Left lung (tissue), 10 donors: ENCODE data around the gene FHIP2A. TPM values are rescaled to one million over a fixed set of nuclear protein-coding genes. Genes with fewer than 3 reads are reported as not detected.

ENCODE experiments used
- ATAC-seq: fragments of 200-7000 bp; cut with Tn5 transposase; one replicate; pipeline ENCODE4 v1.9.1; 2020; ENCODE audit warnings: moderate library complexity
- DNase-seq, 4 donors: peaks; one replicate each; pipeline ENCODE4 v3.0.0-alpha.2; 2013 to 2020
- H3K27ac ChIP-seq, 2 donors: fragments of 200-600 bp; sonication (generic) in 1 of 2; one replicate each; pipeline versions ENCODE4 v1.5.0 to v1.8.0; 2020 to 2021
- H3K27me3 ChIP-seq, 2 donors: fragments of 200-600 bp; sonication (generic) in 1 of 2; one replicate each; pipeline versions ENCODE4 v1.5.0 to v1.8.0; 2020 to 2021
- H3K36me3 ChIP-seq, 2 donors: fragments of 200-600 bp; sonication (generic) in 1 of 2; one replicate each; pipeline versions ENCODE4 v1.5.0 to v1.8.0; 2020 to 2021
- H3K4me1 ChIP-seq, 2 donors: fragments of 200-600 bp; one replicate each; pipeline ENCODE4 v1.8.0; 2021
- H3K4me3 ChIP-seq, 2 donors: fragments of 200-600 bp; sonication (generic) in 1 of 2; one replicate each; pipeline versions ENCODE4 v1.5.0 to v1.8.0; 2020 to 2021; ENCODE audit warnings: mild to moderate bottlenecking in 1 of 2
- H3K9me3 ChIP-seq, 2 donors: fragments of 200-600 bp; sonication (generic) in 1 of 2; one replicate each; pipeline versions ENCODE4 v1.5.0 to v1.8.0; 2020 to 2021
- CTCF ChIP-seq, 2 donors: fragments of 200-600 bp; sonication (generic) in 1 of 2; IDR thresholded peaks; one replicate each; pipeline versions ENCODE4 v1.5.0 to v1.8.0; 2021; ENCODE audit warnings: antibody characterized with exemption in 2 of 2
- intact Hi-C, 2 donors: fragments of 100-400 bp; cut with DNase I; formaldehyde crosslinking; loops; one replicate each; pipeline versions ENCODE4 v1.11.2 to v1.14.2; 2022
- polyA plus RNA-seq, 6 donors: library from polyadenylated mRNA; unstranded; fragments of 120-200 nt; gene quantifications; one replicate each; pipeline ENCODE4 v1.2.1, GENCODE V29; 2013; ENCODE audit not compliant: insufficient read length in 6 of 6
- total RNA-seq, 2 donors: library from RNA; stranded (reverse); fragmentation: NEBNext Ultra II Directional; extraction: Animal tissue kit (Norgen Biotek cat#: 25700); gene quantifications; one replicate each; pipeline ENCODE4 v1.2.1, GENCODE V29; 2021
- donor health status: DM: no; HTN: yes; CAD: no.
- donor health status: DM: no; HTN: no; CAD: no.

Gene FHIP2A
- total and polyA plus RNA-seq, 8 donors = 27.7 to 49.9 (median 42.1) TPM

- intact Hi-C loops = no loop called here
- Histone ChIP-seq H3K4me3 (no peak overlapping the region), H3K27me3 (no peaks in the 10 kb centered on the region), H3K9me3 (no peaks in the 10 kb centered on the region), H3K27ac (no peak overlapping the region), H3K4me1 (no peaks in the 10 kb centered on the region), H3K36me3 (no peaks in the 10 kb centered on the region)
- DNase-seq (no peak), ATAC-seq (no peak)
- TF ChIP-seq CTCF (IDR thresholded peaks at IDR 0.05) = no peak
Measured at GRCh38 chr10:114802177-114802576, 19.4 kb upstream of the FHIP2A start.

GRCh38 chr10:114806562-114807391 is 14.8 kb upstream of the FHIP2A start:
- no peaks in the 10 kb centered on the region for H3K27me3 ChIP-seq
- no peaks in the 10 kb centered on the region for H3K4me1 ChIP-seq
- peaks cover 0 to 2% of the 10 kb centered on the region in 2 donors for H3K9me3 ChIP-seq
- H3K4me3 ChIP-seq = no peak overlapping the region
- ATAC-seq = no peak
- DNase-seq = no peak
- no peaks in the 10 kb centered on the region for H3K36me3 ChIP-seq
- no peak overlapping the region for H3K27ac ChIP-seq
- TF ChIP-seq CTCF (IDR thresholded peaks at IDR 0.05) = no peak
- intact Hi-C loops = no loop called here

GRCh38 chr10:114808982-114809381 is 12.6 kb upstream of the FHIP2A start:
- intact Hi-C loops = no loop called here
- Histone ChIP-seq H3K36me3 (no peaks in the 10 kb centered on the region), H3K27ac (no peak overlapping the region), H3K4me1 (no peaks in the 10 kb centered on the region), H3K27me3 (no peaks in the 10 kb centered on the region), H3K9me3 (peaks cover 0 to 2% of the 10 kb centered on the region in 2 donors), H3K4me3 (no peak overlapping the region)
- no peak for TF ChIP-seq CTCF (IDR thresholded peaks at IDR 0.05)
- ATAC-seq (no peak), DNase-seq (no peak)

GRCh38 chr10:114810926-114811325 is 10.7 kb upstream of the FHIP2A start:
- no peak for ATAC-seq
- Histone ChIP-seq H3K27me3 (no peaks in the 10 kb centered on the region), H3K9me3 (peaks cover 0 to 2% of the 10 kb centered on the region in 2 donors), H3K4me1 (no peaks in the 10 kb centered on the region), H3K36me3 (no peaks in the 10 kb centered on the region), H3K27ac (no peak overlapping the region), H3K4me3 (no peak overlapping the region)
- no peak for DNase-seq
- intact Hi-C loops = no loop called here
- TF ChIP-seq CTCF (IDR thresholded peaks at IDR 0.05) = no peak

GRCh38 chr10:114811862-114812261 is 9.7 kb upstream of the FHIP2A start:
- no peak overlapping the region for H3K27ac ChIP-seq
- no peak overlapping the region for H3K4me3 ChIP-seq
- H3K4me1 ChIP-seq = no peaks in the 10 kb centered on the region
- H3K36me3 ChIP-seq = no peaks in the 10 kb centered on the region
- ATAC-seq = peak; percentile 27
- H3K9me3 ChIP-seq = peaks cover 0 to 2% of the 10 kb centered on the region in 2 donors
- H3K27me3 ChIP-seq = no peaks in the 10 kb centered on the region
- no peak for DNase-seq
- intact Hi-C loops = no loop called here
- no peak for TF ChIP-seq CTCF (IDR thresholded peaks at IDR 0.05)
